KG1 (cell line): Measurements from ENCODE around the gene DNAH9.
"Not testable (repeated sequence)": the region's sequence is repeated elsewhere in the genome, so short reads cannot be mapped to it uniquely, and the experiment has no call there.

Experiments used
- DNase-seq: peaks from one replicate; lab custom pipeline; 2025; lab: John Stamatoyannopoulos, UW

DNAH9 gene

GRCh38 chr17:11916091-11916490 is 317.8 kb downstream of the DNAH9 start:
- DNase-seq: no peak

GRCh38 chr17:11917415-11917814 is 319.1 kb downstream of the DNAH9 start:
- no peak for DNase-seq

GRCh38 chr17:11921296-11921695 is 323.0 kb downstream of the DNAH9 start:
- DNase-seq: no peak

GRCh38 chr17:11922638-11923037 is 324.4 kb downstream of the DNAH9 start:
- DNase-seq: no peak

- DNase-seq: no peak
Measured at GRCh38 chr17:11924076-11924475, 325.8 kb downstream of the DNAH9 start.

GRCh38 chr17:11925262-11926021 is 327.2 kb downstream of the DNAH9 start:
- DNase-seq: no peak

GRCh38 chr17:11928436-11928835 is 330.2 kb downstream of the DNAH9 start:
- DNase-seq: no peak

GRCh38 chr17:11932337-11932898 is 334.1 kb downstream of the DNAH9 start:
- no peak for DNase-seq

GRCh38 chr17:11935734-11936406 is 337.6 kb downstream of the DNAH9 start:
- DNase-seq: no peak

- no peak for DNase-seq
Measured at GRCh38 chr17:11940904-11941303, 342.6 kb downstream of the DNAH9 start.

- not testable (repeated sequence) for DNase-seq
Measured at GRCh38 chr17:11943086-11943485, 344.8 kb downstream of the DNAH9 start.

GRCh38 chr17:11943759-11944347 is 345.6 kb downstream of the DNAH9 start:
- DNase-seq: no peak

- no peak for DNase-seq
Measured at GRCh38 chr17:11944587-11944986, 346.3 kb downstream of the DNAH9 start.

GRCh38 chr17:11948789-11949188 is 350.5 kb downstream of the DNAH9 start:
- no peak for DNase-seq

- DNase-seq: not testable (repeated sequence)
Measured at GRCh38 chr17:11949571-11949970, 351.3 kb downstream of the DNAH9 start.

- no peak for DNase-seq
Measured at GRCh38 chr17:11950771-11951519, 352.7 kb downstream of the DNAH9 start.

GRCh38 chr17:11952610-11953009 is 354.3 kb downstream of the DNAH9 start:
- DNase-seq: no peak

GRCh38 chr17:11953924-11954323 is 355.7 kb downstream of the DNAH9 start:
- DNase-seq: no peak

GRCh38 chr17:11954936-11955335 is 356.7 kb downstream of the DNAH9 start:
- no peak for DNase-seq

- no peak for DNase-seq
Measured at GRCh38 chr17:11969565-11969964, 371.3 kb downstream of the DNAH9 start.

GRCh38 chr17:11972741-11973140 is 374.5 kb downstream of the DNAH9 start:
- DNase-seq: not testable (repeated sequence)

- no peak for DNase-seq
Measured at GRCh38 chr17:11979795-11980194, 381.5 kb downstream of the DNAH9 start.
